H9 (cell line): ENCODE measurements around the gene C12orf75. TPM values are rescaled to one million over a fixed set of nuclear protein-coding genes. Genes with fewer than 3 reads are reported as not detected.

Experiments
- DNase-seq: peaks from one replicate; pipeline ENCODE4 v3.0.0-alpha.2; 2017
- H2AFZ ChIP-seq: one replicate; pipeline ENCODE4 v1.6.1; 2013; ENCODE audit warnings: mild to moderate bottlenecking, low read length, control low read depth, moderate library complexity
- H2AK5ac ChIP-seq: 2 replicates; pipeline ENCODE4 v1.6.1; 2013; ENCODE audit warnings: low read length, control low read depth, mixed read lengths; ENCODE audit not compliant: insufficient read length
- H2BK120ac ChIP-seq: one replicate; pipeline ENCODE4 v1.6.1; 2013; ENCODE audit warnings: low read depth, mild to moderate bottlenecking, low read length, control low read depth, inconsistent platforms; ENCODE audit not compliant: poor library complexity, severe bottlenecking
- H2BK12ac ChIP-seq: 2 replicates; pipeline ENCODE4 v1.6.1; 2013; ENCODE audit warnings: low read length, control low read depth, mixed read lengths, low read depth; ENCODE audit not compliant: insufficient read length
- H2BK15ac ChIP-seq: 2 replicates; pipeline ENCODE4 v1.6.1; 2013; ENCODE audit warnings: low read depth, low read length, control low read depth
- H2BK20ac ChIP-seq: one replicate; pipeline ENCODE4 v1.6.1; 2013; ENCODE audit warnings: low read depth, mild to moderate bottlenecking, low read length, control low read depth, inconsistent platforms; ENCODE audit not compliant: poor library complexity, severe bottlenecking
- H2BK5ac ChIP-seq: 2 replicates; pipeline ENCODE4 v1.6.1; 2013; ENCODE audit warnings: low read length, control low read depth, mixed read lengths; ENCODE audit not compliant: insufficient read length
- H3K14ac ChIP-seq: 2 replicates; pipeline ENCODE4 v1.6.1; 2013; ENCODE audit warnings: low read length, control low read depth; ENCODE audit not compliant: insufficient read depth
- H3K18ac ChIP-seq: 2 replicates; pipeline ENCODE4 v1.6.1; 2013; ENCODE audit warnings: low read depth, mild to moderate bottlenecking, mixed read lengths, low read length, control low read depth; ENCODE audit not compliant: insufficient read length
- H3K23ac ChIP-seq: 2 replicates; pipeline ENCODE4 v1.6.1; 2013; ENCODE audit warnings: low read length, control low read depth, mixed read lengths, low read depth; ENCODE audit not compliant: insufficient read length
- H3K23me2 ChIP-seq: 2 replicates; pipeline ENCODE4 v1.6.1; 2013; ENCODE audit warnings: low read depth, mild to moderate bottlenecking, mixed read lengths, low read length, control low read depth; ENCODE audit not compliant: insufficient read length, poor library complexity, severe bottlenecking
- H3K27ac ChIP-seq: 2 replicates; pipeline ENCODE4 v1.5.1; 2013; ENCODE audit warnings: low read length, control low read depth, mixed read lengths, low read depth; ENCODE audit not compliant: insufficient read length
- H3K27me3 ChIP-seq: 2 replicates; pipeline ENCODE4 v1.6.1; 2013; ENCODE audit warnings: low read length, control low read depth, inconsistent platforms; ENCODE audit not compliant: insufficient read depth
- H3K4ac ChIP-seq: 2 replicates; pipeline ENCODE4 v1.6.1; 2013; ENCODE audit warnings: low read depth, mild to moderate bottlenecking, control low read depth, inconsistent platforms, low read length, moderate library complexity
- H3K4me1 ChIP-seq: 2 replicates; pipeline ENCODE4 v1.6.1; 2013; ENCODE audit warnings: low read length, control low read depth, inconsistent platforms; ENCODE audit not compliant: insufficient read depth
- H3K4me2 ChIP-seq: 2 replicates; pipeline ENCODE4 v1.6.1; 2013; ENCODE audit warnings: low read length, control low read depth, mixed read lengths; ENCODE audit not compliant: insufficient read length, insufficient read depth
- H3K56ac ChIP-seq: 2 replicates; pipeline ENCODE4 v1.6.1; 2013; ENCODE audit warnings: low read depth, mild to moderate bottlenecking, mixed read lengths, low read length, control low read depth; ENCODE audit not compliant: insufficient read length
- H3K79me1 ChIP-seq: 2 replicates; pipeline ENCODE4 v1.6.1; 2013; ENCODE audit warnings: low read depth, mild to moderate bottlenecking, moderate library complexity, low read length, control low read depth, inconsistent platforms; ENCODE audit not compliant: insufficient read depth, poor library complexity, severe bottlenecking
- H3K79me2 ChIP-seq: 2 replicates; pipeline ENCODE4 v1.6.1; 2013; ENCODE audit warnings: low read length, control low read depth, inconsistent platforms; ENCODE audit not compliant: insufficient read depth
- H3K9ac ChIP-seq: 2 replicates; pipeline ENCODE4 v1.6.1; 2013; ENCODE audit warnings: low read length, control low read depth, mixed read lengths; ENCODE audit not compliant: insufficient read length; ENCODE audit errors: extremely low read depth
- H3K9me3 ChIP-seq: one replicate; pipeline ENCODE4 v1.6.1; 2013; ENCODE audit warnings: low read depth, low read length, inconsistent platforms; ENCODE audit not compliant: control insufficient read depth
- H3T11ph ChIP-seq: one replicate; pipeline ENCODE4 v1.6.1; 2013; ENCODE audit warnings: mild to moderate bottlenecking, low read length, control low read depth, inconsistent platforms
- H4K20me1 ChIP-seq: one replicate; pipeline ENCODE4 v1.6.1; 2013; ENCODE audit not compliant: control insufficient read depth, insufficient read length, insufficient read depth
- H4K5ac ChIP-seq: 2 replicates; pipeline ENCODE4 v1.6.1; 2013; ENCODE audit warnings: low read depth, mild to moderate bottlenecking, mixed read lengths, low read length, control low read depth; ENCODE audit not compliant: insufficient read length
- H4K8ac ChIP-seq: replicated peaks from 2 replicates; pipeline ENCODE4 v1.6.1; 2013; ENCODE audit warnings: low read length, control low read depth, mixed read lengths, low read depth; ENCODE audit not compliant: insufficient read length
- H4K91ac ChIP-seq: 2 replicates; pipeline ENCODE4 v1.6.1; 2013; ENCODE audit warnings: low read depth, mild to moderate bottlenecking, moderate library complexity, mixed read lengths, low read length, control low read depth; ENCODE audit not compliant: insufficient read length
- H3K27ac Mint-ChIP-seq, 3 experiments: 2 replicates in 2 of 3; 3 replicates in 1 of 3; pipeline ENCODE4 v1.8.0; 2020 to 2021; ENCODE audit warnings: mixed read lengths in 3 of 3, mild to moderate bottlenecking in 1 of 3, moderate library complexity in 1 of 3
- H3K27me3 Mint-ChIP-seq: 2 replicates; pipeline ENCODE4 v1.8.0; 2021; ENCODE audit warnings: low read depth, mild to moderate bottlenecking, moderate library complexity, mixed read lengths
- H3K36me3 Mint-ChIP-seq, 3 experiments: 2 replicates in 2 of 3; 3 replicates in 1 of 3; pipeline ENCODE4 v1.8.0; 2020 to 2021; ENCODE audit warnings: low read depth in 3 of 3, mixed read lengths in 3 of 3; ENCODE audit not compliant: insufficient read depth in 1 of 3
- H3K4me1 Mint-ChIP-seq, 2 experiments: 2 replicates each; pipeline ENCODE4 v1.8.0; 2020; ENCODE audit warnings: mixed read lengths in 2 of 2
- H3K4me3 Mint-ChIP-seq, 2 experiments: 2 replicates in 1 of 2; 3 replicates in 1 of 2; pipeline ENCODE4 v1.8.0; 2020 to 2021; ENCODE audit warnings: mild to moderate bottlenecking in 2 of 2, mixed read lengths in 2 of 2, moderate library complexity in 1 of 2
- H3K9me3 Mint-ChIP-seq, 2 experiments: 2 replicates in 1 of 2; 3 replicates in 1 of 2; pipeline ENCODE4 v1.8.0; 2020; ENCODE audit warnings: mild to moderate bottlenecking in 2 of 2, mixed read lengths in 2 of 2, moderate library complexity in 1 of 2
- WGBS: extraction: QIAGEN DNeasy Blood & Tissue Kit; methylation state at CpG from one replicate; pipeline ENCODE4 v1.1.7; 2013; ENCODE audit warnings: missing lambda C conversion rate, low lambda C conversion rate, mixed read lengths; ENCODE audit not compliant: insufficient read length; ENCODE audit errors: extremely low coverage; 5-methylcytosine and 5-hydroxymethylcytosine counted together
- total RNA-seq: library from RNA; stranded (reverse); gene quantifications from 2 replicates; pipeline ENCODE4 v1.2.1, GENCODE V29; 2021
- TF ChIP-seq, protein P1 (sequence below): fragments of 200-600 bp; sonication (generic); conservative IDR thresholded peaks from 3 replicates; pipeline ENCODE4 v1.8.0; 2021; ENCODE audit warnings: antibody characterized with exemption, mild to moderate bottlenecking

C12orf75 gene
- total RNA-seq, 1 experiment from 2014 or later: 37.9 TPM

DNA sequence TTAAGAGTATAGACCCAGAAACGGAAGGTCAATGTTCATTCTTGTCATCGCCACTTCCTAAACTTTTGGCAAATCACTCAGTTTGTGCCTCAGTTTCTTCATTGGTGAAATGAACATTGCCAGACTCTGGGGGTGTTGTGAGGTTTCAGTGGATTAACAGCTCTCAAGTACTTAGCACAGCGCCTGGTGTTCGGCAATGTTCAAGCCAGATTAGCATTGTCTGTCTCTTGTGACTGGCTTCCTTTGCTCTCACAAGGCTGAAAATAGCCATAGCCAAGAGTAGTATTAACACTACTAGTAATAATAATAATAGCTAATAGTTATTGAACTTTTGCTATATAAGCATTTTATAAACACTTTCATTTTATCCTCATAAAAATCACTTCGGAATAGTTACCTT is 71.9 kb downstream of the C12orf75 start:
- Histone ChIP-seq H3K4ac (no peak overlapping the region), H3K4me2 (no peak overlapping the region), H3K56ac (no peak overlapping the region), H3K4me1 (no peaks in the 10 kb centered on the region), H3K79me2 (no peaks in the 10 kb centered on the region), H2AFZ (no peak overlapping the region), H3K23me2 (no peaks in the 10 kb centered on the region), H4K8ac (no peak overlapping the region), H3K27ac (no peak overlapping the region), H4K20me1 (no peaks in the 10 kb centered on the region), H3K79me1 (no peaks in the 10 kb centered on the region), H2BK20ac (no peak overlapping the region), H2BK12ac (no peak overlapping the region), H3K27me3 (no peaks in the 10 kb centered on the region), H3K14ac (no peak overlapping the region), H2BK120ac (no peak overlapping the region), H3K23ac (no peak overlapping the region), H3T11ph (no peak overlapping the region), H2BK5ac (no peak overlapping the region), H4K5ac (no peak overlapping the region), H3K9ac (no peak overlapping the region), H3K18ac (no peak overlapping the region), H3K9me3 (no peaks in the 10 kb centered on the region), H2AK5ac (no peak overlapping the region), H4K91ac (no peak overlapping the region), H2BK15ac (no peak overlapping the region)
- Mint-ChIP-seq H3K9me3 (peaks cover 10 to 11% of the 10 kb centered on the region in 2 experiments), H3K4me1 (no peaks in the 10 kb centered on the region), H3K27me3 (peaks cover 1% of the 10 kb centered on the region; the same call in 1 of the 2 replicates), H3K27ac (no peak overlapping the region), H3K4me3 (no peak overlapping the region), H3K36me3 (peaks cover 6 to 15% (median 7%) of the 10 kb centered on the region in 3 experiments; a peak in 3 of 7 replicates)
- DNase-seq: no peak
- WGBS: no CpG with 5 or more reads among the region's 5 CpGs
- TF ChIP-seq, protein P1, sequence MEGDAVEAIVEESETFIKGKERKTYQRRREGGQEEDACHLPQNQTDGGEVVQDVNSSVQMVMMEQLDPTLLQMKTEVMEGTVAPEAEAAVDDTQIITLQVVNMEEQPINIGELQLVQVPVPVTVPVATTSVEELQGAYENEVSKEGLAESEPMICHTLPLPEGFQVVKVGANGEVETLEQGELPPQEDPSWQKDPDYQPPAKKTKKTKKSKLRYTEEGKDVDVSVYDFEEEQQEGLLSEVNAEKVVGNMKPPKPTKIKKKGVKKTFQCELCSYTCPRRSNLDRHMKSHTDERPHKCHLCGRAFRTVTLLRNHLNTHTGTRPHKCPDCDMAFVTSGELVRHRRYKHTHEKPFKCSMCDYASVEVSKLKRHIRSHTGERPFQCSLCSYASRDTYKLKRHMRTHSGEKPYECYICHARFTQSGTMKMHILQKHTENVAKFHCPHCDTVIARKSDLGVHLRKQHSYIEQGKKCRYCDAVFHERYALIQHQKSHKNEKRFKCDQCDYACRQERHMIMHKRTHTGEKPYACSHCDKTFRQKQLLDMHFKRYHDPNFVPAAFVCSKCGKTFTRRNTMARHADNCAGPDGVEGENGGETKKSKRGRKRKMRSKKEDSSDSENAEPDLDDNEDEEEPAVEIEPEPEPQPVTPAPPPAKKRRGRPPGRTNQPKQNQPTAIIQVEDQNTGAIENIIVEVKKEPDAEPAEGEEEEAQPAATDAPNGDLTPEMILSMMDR: no peak
